A172 (cell line): ENCODE data around the gene ZNF555. TPM values are rescaled to one million over a fixed set of nuclear protein-coding genes. Genes with fewer than 3 reads are reported as not detected.

Source experiments
- DNase-seq: peaks from one replicate; pipeline ENCODE4 v3.0.0-alpha.2; 2015; ENCODE audit warnings: low spot score
- total RNA-seq: library from RNA; depleted of rRNA; stranded (reverse); fragments of >200 nt; shearing (Covaris generic); gene quantifications from 2 replicates; pipeline ENCODE4 v1.2.3, GENCODE V29; 2014

ZNF555 gene
- total RNA-seq, 1 experiment from 2014 or later = 8.2 TPM

DNA sequence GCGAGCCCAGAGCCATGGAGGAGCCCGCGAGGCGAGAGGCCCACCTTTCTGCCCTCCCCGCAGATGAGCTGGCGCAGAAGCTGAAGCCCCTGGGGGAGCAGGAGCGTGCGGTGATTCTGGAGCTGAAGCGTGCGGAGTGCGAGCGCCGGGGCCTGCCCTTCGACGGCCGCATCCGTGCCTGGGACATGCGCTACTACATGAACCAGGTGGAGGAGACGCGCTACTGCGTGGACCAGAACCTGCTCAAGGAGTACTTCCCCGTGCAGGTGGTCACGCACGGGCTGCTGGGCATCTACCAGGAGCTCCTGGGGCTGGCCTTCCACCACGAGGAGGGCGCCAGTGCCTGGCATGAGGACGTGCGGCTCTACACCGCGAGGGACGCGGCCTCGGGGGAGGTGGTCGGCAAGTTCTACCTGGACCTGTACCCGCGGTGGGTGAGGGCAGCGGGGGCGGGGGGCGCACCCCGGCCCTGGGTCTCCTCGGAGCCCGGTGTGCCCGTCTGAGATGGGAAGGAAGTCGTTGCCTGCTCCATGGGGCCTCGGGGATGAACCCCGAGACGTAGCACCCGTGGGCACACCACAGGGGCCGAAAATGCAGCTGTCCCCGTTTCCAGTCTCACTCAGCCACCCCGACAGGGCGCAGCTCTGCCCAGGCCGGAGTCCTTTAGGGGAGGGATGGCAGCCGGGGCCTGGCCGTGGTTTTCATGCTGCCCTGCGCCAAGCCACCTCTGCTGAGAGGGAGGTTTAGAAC, 33.7 kb upstream of the ZNF555 start:
- DNase-seq = no peak

GRCh38 chr19:2808129-2808941, 32.9 kb upstream of the ZNF555 start:
- DNase-seq = no peak

DNA sequence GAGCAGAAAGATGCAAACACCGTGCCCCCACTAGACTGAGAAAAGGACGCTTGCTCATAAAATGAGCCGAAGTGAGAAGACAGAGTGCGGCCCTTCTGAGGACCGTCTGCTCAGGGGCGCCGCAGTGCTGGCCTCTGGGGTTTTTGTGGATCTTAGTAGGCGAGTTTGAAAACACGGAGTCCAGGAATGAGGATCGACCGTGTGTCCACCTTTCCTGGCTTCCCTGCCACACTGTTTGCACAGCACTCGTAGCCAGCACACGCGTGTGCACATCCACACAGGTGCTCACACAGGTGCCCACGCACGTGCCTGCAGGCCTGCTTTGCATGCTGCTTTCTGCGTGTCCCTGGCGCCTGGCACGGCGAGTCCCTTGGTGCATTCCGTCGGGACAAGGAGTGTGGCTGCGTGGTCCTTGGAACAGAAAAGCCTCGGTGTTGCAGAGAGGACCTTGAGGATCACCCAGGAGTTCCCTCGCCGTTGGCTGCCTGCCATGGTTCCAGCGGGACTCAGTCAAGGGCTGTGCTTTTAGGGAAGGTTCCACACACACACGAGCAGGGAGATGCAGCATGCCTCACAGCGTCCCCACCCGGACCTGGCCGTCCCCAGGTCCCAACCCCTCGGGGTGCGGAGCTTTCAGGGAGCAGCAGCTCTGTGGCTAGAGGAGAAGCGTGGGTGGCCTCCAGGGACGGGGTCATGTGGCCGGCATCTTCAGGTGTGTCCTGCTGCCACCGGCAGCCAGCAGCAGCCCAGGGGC, 31.7 kb upstream of the ZNF555 start:
- DNase-seq = no peak

DNA sequence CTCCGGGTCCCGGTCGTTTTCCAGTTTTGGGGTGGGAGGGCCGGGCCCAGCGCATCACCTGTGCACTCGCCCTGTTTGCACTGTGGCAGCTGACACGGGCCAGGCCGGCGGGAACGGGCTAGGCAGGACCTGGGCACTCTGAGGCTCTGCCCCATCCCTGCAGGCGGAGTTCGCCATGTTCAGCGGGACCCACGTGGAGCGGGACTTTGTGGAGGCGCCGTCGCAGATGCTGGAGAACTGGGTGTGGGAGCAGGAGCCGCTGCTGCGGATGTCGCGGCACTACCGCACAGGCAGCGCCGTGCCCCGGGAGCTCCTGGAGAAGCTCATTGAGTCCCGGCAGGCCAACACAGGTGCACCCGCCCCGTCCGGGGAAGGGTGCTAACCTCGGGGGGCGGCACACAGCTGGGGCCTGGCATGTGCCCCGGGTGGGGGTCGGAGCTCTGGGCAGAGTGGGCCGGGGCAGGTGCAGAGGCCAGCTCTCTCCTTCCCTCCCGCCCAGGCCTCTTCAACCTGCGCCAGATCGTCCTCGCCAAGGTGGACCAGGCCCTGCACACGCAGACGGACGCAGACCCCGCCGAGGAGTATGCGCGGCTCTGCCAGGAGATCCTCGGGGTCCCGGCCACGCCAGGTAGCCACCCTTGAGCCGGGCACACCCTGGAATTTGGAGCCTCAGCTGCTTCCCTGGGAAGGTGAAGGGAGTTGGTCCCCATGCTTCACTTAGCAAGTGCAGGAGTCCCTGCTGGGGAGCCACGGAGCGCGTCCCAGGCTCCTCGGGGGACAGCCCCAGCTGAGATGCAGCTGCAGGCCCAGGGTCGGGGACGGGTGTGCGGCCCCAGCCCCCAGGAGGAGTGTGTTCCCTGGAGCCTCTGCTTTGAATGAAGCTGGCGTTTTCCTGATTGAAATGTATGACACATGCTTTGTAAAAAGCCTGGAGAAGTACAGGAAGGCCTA, 30.9 kb upstream of the ZNF555 start:
- no peak for DNase-seq

DNA sequence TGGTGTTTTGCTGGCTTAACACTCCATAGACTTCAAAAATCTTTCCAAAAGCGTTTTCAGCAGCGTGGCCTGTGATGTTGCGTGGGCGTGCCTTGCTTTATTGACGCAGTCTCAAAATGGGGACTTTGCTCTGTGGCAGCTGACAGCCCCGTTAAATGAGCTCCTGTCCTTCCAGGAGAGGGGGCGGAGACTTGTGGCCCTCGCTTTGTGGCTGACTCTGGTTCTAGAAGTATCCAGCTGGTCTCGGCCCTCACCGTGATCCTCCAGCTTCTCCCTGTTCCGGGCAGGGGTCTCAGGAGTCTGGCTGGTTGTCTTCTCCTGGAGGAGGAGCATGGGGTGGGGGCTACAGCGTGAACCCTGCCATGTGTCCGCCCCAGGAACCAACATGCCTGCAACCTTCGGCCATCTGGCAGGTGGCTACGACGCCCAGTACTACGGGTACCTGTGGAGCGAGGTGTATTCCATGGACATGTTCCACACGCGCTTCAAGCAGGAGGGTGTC, 30.0 kb upstream of the ZNF555 start:
- DNase-seq = no peak

- no peak for DNase-seq
Measured at GRCh38 chr19:2811735-2812413, 29.4 kb upstream of the ZNF555 start.

DNA sequence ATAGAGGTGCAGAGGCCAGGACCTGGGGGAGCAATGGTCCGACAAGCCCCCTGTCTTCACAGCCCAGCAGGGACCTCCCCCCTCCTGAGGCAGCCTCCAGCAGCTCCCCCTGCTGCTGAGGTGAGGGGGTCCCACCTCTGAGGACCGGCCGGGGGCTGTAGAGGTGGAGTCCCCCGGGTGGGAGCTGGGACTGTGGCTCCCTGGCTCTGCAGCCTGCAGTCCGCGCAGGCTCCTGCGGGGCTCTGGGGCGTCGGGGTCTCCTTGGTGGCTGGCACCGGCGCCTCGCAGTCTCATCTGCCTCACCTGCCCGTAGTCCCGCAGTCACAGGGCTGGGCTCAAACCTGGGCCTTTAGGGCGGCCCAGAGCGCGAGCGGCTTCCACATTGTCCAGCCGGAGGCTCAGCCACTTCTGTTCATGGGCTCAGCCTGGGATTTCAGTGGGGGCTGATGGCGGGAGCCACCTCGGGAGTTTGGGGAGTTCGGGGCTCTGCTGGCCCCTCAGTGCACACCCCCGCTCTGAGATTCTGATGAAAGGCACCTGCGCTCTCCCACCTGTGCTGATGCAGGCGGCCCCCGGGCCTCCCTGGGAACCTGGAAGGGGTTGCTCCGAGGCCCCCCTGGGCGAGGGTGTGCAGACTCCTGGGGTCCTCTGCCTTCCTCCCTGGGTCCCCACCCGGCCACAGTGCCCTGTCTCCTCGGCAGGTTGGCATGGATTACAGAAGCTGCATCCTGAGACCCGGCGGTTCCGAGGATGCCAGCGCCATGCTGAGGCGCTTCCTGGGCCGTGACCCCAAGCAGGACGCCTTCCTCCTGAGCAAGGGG, 28.7 kb upstream of the ZNF555 start:
- DNase-seq = no peak

- no peak for DNase-seq
Measured at GRCh38 chr19:2813235-2814160, 27.8 kb upstream of the ZNF555 start.

DNA sequence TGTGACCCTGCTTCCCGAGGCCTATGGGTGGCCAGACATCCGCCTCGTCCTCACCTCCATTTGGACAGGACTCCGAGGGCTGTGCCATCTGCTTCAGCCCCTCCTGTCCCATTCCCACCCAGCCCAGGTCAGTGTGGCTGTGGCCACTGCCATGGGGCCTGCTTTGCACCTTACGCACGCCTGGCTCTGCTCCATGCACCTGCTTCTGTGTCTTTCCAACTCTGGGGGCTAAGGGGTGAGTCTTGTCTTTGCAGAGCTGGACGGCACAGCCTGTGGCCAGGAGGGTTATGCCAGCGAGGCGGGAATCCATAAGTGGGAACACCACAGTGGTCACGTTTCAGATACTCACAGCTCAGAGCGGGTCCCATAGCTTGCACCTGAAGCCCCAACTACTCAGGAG, 26.8 kb upstream of the ZNF555 start:
- no peak for DNase-seq

DNA sequence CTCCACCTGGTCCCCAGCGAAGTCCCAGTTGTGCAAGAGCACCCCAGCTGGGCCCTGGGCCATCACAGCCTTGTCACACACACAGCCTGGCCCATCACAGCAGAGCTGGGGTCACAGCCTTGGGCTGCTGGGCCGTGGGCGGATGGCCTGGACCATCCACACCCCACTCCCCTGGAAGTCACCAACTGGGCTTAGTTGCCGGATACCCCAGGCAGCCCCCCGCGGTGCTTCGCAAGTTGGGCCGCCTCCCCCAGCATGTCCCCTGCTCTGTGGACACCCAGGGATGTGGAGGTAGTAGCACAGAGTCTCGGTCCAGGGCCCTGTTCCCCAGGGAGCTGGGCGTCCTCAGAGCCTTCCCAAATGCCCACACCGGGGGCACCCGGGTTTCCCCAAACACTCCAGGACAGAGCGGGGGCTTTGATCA, 26.1 kb upstream of the ZNF555 start:
- DNase-seq = no peak

- DNase-seq = no peak
Measured at GRCh38 chr19:2815923-2816322, 25.4 kb upstream of the ZNF555 start.

- no peak for DNase-seq
Measured at GRCh38 chr19:2816641-2817040, 24.6 kb upstream of the ZNF555 start.

DNA sequence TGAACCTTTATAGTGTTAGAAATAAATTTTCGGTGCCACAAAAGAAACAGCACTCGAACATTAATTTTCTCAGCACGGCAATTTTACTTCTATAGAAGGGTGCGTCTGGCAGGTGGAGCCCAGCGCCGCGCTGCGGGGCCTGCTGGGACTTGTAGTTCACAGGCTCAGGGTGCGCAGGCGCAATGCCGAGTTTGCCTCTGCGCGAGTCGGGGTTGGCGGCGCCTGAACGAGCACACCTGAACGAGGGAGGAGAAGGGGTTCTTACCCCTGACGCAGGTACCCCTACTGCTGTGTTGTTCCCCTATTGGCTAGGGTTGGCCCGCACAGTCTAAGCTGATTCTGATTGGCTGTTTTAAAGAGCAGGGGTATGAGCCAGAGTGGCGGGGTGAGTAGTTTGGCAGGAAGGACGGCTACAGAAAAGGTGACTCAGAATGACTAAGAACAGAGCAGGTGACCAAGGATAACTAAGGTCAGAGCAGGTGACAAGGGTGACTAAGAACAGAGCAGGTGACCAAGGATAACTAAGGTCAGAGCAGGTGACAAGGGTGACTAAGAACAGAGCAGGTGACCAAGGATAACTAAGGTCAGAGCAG, 23.9 kb upstream of the ZNF555 start:
- peak; percentile 51 for DNase-seq

DNA sequence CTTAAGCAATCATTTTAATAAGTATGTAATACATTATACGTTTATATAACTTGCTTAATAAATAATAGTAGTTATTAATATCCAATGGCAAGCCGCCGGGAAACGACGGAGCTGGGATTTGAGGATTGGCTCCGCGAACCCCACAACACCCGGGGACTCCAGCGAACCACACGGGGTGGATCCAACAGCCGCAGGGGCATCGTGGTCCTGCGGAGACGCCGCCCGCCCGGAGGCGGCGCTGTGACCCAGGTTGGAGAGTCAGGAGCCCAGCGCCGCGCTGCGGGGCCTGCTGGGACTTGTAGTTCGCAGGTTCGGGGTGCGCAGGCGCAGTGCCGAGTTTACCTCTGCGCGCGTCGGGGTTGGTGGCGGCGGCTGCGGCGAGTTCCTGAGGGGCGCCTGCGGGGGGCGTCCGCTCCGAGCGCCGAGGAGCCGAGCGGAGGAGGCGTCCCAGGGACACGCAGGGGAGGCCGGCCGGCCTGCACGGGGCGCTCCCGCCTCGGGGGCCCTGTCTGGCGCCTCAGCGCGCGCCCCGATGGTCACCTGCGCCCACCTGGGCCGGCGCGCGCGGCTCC, 21.6 kb upstream of the ZNF555 start, which contains the start of gene ZNF554:
TSS of gene ZNF554 (plus strand) at position 329 of the 572 bp plus-strand sequence. CDS start at position 533, 204 bp downstream.
- peak; percentile 95 for DNase-seq

GRCh38 chr19:2820112-2820702, 21.1 kb upstream of the ZNF555 start:
- no peak for DNase-seq

- DNase-seq = no peak
Measured at GRCh38 chr19:2822846-2823245, 18.4 kb upstream of the ZNF555 start.

- DNase-seq = no peak
Measured at GRCh38 chr19:2823646-2824045, 17.6 kb upstream of the ZNF555 start.
